HG03045 (cell line): ENCODE measurements around the gene SERPINB10.

Source experiments
- ATAC-seq: cut with Tn5 transposase; IDR thresholded peaks from one replicate; pipeline ENCODE4 v1.9.1; 2021; ENCODE audit warnings: mild to moderate bottlenecking, moderate library complexity; ENCODE audit not compliant: unreplicated experiment

SERPINB10 gene

DNA sequence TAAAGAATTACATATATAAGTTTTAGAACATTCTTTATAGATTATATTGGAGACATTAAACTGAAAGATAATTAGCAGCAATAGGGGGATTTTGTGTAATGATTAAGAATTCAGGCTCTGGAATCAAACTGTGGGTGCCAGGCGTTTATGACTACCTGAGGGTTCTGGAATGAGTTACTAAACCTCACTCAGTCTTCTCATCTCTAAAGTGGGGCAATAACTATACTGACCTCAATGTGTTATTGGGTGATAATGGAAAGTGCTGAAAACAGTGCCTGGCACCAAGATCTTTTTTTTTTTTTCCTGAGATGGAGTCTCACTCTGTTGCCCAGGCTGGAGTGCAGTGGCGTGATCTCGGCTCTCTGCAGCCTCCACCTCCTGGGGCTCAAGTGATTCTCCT is 69.3 kb downstream of the SERPINB10 start:
- ATAC-seq, result no peak

GRCh38 chr18:63979409-63979920 is 71.7 kb downstream of the SERPINB10 start:
- ATAC-seq, result peak; percentile 55

GRCh38 chr18:63980027-63980426 is 72.3 kb downstream of the SERPINB10 start:
- no peak for ATAC-seq

- ATAC-seq, result no peak
Measured at GRCh38 chr18:63980896-63981460, 73.2 kb downstream of the SERPINB10 start.

DNA sequence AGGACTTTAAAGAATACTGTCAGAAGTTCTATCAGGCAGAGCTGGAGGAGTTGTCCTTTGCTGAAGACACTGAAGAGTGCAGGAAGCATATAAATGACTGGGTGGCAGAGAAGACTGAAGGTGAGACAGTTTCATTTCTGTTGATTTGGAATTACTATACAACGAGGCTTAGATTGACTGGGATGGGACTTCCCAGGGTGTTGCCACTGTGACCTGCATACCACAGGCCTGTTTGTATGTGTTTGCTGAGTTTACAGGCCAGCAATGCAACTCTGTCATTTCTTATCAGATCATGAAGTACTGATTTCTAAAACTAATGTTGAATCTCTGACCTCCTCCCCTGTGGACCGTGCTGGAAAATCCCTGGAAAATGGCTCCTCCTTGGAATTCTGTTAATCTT is 74.0 kb downstream of the SERPINB10 start:
- no peak for ATAC-seq

GRCh38 chr18:63982361-63982760 is 74.6 kb downstream of the SERPINB10 start:
- ATAC-seq, result no peak
